D341Med (cell line): ENCODE measurements around the gene RESP18.
A peak's percentile ranks its signal among the peaks of the same experiment; 100 is the strongest.
"Not testable (repeated sequence)": the region's sequence is repeated elsewhere in the genome, so short reads cannot be mapped to it uniquely, and the experiment has no call there.

Experiments used
- DNase-seq: peaks from one replicate; pipeline ENCODE4 v3.0.0; 2012; ENCODE audit warnings: low spot score

Gene RESP18

GRCh38 chr2:219291910-219292490, 40.5 kb downstream of the RESP18 start:
- no peak for DNase-seq

- DNase-seq, result no peak
These were observed 41.1 kb downstream of the RESP18 start for GRCh38 chr2:219291394-219291793.

- no peak for DNase-seq
These were observed 42.0 kb downstream of the RESP18 start for GRCh38 chr2:219290381-219291171.

GRCh38 chr2:219289537-219290361, 42.8 kb downstream of the RESP18 start:
- DNase-seq, result peak; percentile 21

GRCh38 chr2:219289195-219289536, 43.4 kb downstream of the RESP18 start:
- no peak for DNase-seq

GRCh38 chr2:219287580-219288265, 44.8 kb downstream of the RESP18 start:
- no peak for DNase-seq

GRCh38 chr2:219287116-219287440, 45.5 kb downstream of the RESP18 start:
- DNase-seq, result not testable (repeated sequence)

GRCh38 chr2:219286436-219287115, 46.0 kb downstream of the RESP18 start:
- DNase-seq, result no peak

GRCh38 chr2:219285894-219286425, 46.6 kb downstream of the RESP18 start:
- DNase-seq, result no peak

- no peak for DNase-seq
These were observed 47.2 kb downstream of the RESP18 start for GRCh38 chr2:219285373-219285735.

GRCh38 chr2:219284501-219285372, 47.8 kb downstream of the RESP18 start:
- no peak for DNase-seq

- no peak for DNase-seq
These were observed 49.5 kb downstream of the RESP18 start for GRCh38 chr2:219282943-219283581.

GRCh38 chr2:219282375-219282774, 50.2 kb downstream of the RESP18 start:
- DNase-seq, result no peak

GRCh38 chr2:219281588-219281987, 51.0 kb downstream of the RESP18 start:
- DNase-seq, result no peak

GRCh38 chr2:219280651-219281050, 51.9 kb downstream of the RESP18 start:
- peak; percentile 7 for DNase-seq

GRCh38 chr2:219279916-219280516, 52.5 kb downstream of the RESP18 start:
- peak; percentile 37 for DNase-seq

GRCh38 chr2:219279151-219279915, 53.2 kb downstream of the RESP18 start, which contains the start of gene DNAJB2:
DNAJB2 (plus strand) TSS chr2:219279366; CDS start chr2:219279834, 468 bp downstream.
- DNase-seq, result peak; percentile 98

- DNase-seq, result no peak
These were observed 53.8 kb downstream of the RESP18 start for GRCh38 chr2:219278655-219279150.
